Measurements from ENCODE around the gene VSTM4.
A peak's percentile ranks its signal among the peaks of the same experiment; 100 is the strongest.

VSTM4 gene

DNA sequence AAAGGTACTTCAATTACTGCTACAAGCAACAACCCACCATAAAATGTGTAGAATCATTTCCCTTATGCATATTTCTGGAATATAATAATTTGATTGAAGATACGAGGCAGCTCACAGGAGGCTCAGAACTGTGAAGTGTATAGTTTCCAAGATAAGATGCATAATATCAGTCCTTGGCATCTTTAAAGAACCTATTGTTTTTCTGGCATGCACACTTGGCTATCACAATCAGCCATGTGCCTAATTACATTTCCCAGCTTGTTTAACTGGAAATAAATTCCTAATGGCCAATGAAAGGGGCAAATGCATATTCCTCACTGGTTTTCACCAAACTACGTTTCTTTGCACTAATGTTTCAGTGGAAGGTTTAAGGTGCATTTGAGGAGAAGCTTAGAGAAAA, 92.3 kb downstream of the VSTM4 start:
- no peaks in the 10 kb centered on the region for H3K9me3 ChIP-seq (ENCODE audit: insufficient read depth, low read length)
- no peak overlapping the region for H2AFZ ChIP-seq (ENCODE audit: low read depth, low read length)
- H4K20me1 ChIP-seq (ENCODE audit: insufficient read depth, low read length), result no peaks in the 10 kb centered on the region
- no peak overlapping the region for H3K9ac ChIP-seq (ENCODE audit: low read length)
- no peak overlapping the region for H3K4me2 ChIP-seq (ENCODE audit: low read length)
- no peaks in the 10 kb centered on the region for H3K36me3 ChIP-seq (replicated peaks; ENCODE audit: low read depth, low read length)
- no peaks in the 10 kb centered on the region for H3K79me2 ChIP-seq (ENCODE audit: low read length)
- TF ChIP-seq, protein P1, sequence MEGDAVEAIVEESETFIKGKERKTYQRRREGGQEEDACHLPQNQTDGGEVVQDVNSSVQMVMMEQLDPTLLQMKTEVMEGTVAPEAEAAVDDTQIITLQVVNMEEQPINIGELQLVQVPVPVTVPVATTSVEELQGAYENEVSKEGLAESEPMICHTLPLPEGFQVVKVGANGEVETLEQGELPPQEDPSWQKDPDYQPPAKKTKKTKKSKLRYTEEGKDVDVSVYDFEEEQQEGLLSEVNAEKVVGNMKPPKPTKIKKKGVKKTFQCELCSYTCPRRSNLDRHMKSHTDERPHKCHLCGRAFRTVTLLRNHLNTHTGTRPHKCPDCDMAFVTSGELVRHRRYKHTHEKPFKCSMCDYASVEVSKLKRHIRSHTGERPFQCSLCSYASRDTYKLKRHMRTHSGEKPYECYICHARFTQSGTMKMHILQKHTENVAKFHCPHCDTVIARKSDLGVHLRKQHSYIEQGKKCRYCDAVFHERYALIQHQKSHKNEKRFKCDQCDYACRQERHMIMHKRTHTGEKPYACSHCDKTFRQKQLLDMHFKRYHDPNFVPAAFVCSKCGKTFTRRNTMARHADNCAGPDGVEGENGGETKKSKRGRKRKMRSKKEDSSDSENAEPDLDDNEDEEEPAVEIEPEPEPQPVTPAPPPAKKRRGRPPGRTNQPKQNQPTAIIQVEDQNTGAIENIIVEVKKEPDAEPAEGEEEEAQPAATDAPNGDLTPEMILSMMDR (IDR thresholded peaks at IDR 0.05; ENCODE audit: low read depth, low read length), result no peak
- TF ChIP-seq EZH2phosphoT487 (IDR thresholded peaks at IDR 0.05; ENCODE audit: low read depth), result no peak
- no peak overlapping the region for H3K4me3 ChIP-seq (ENCODE audit: low read length)
- H3K27ac ChIP-seq (ENCODE audit: low read length), result no peak overlapping the region
- no peaks in the 10 kb centered on the region for H3K27me3 ChIP-seq (ENCODE audit: low read depth, low read length)
- H3K4me1 ChIP-seq (ENCODE audit: low read length), result no peaks in the 10 kb centered on the region

DNA sequence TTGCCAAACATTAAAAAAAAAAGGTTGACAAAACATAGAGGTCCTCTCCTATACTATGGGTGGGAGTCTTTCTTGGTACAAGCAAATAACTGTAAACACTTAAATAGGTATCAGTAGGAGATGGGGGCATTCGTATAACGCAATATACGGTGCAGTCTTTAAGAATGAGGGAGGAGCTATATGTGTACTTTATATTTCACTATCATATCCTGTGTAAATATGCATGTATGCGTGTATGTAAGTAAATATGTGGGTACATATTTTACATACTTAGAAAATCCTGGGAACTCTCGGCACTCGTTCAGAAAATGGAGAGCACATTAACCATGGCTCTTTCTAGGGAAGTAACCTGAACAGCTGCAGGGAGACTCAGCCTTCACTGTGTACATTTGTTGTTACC, 93.6 kb downstream of the VSTM4 start:
- Histone ChIP-seq H2AFZ (ENCODE audit: low read depth, low read length) (no peak overlapping the region), H3K27ac (ENCODE audit: low read length) (no peak overlapping the region), H3K4me3 (ENCODE audit: low read length) (no peak overlapping the region), H3K9me3 (ENCODE audit: insufficient read depth, low read length) (no peaks in the 10 kb centered on the region), H3K4me2 (ENCODE audit: low read length) (no peak overlapping the region), H4K20me1 (ENCODE audit: insufficient read depth, low read length) (no peaks in the 10 kb centered on the region), H3K27me3 (ENCODE audit: low read depth, low read length) (no peaks in the 10 kb centered on the region), H3K9ac (ENCODE audit: low read length) (no peak overlapping the region), H3K79me2 (ENCODE audit: low read length) (no peaks in the 10 kb centered on the region), H3K4me1 (ENCODE audit: low read length) (no peaks in the 10 kb centered on the region), H3K36me3 (replicated peaks; ENCODE audit: low read depth, low read length) (no peaks in the 10 kb centered on the region)
- TF ChIP-seq, protein P1 (IDR thresholded peaks at IDR 0.05; ENCODE audit: low read depth, low read length), result no peak
- TF ChIP-seq EZH2phosphoT487 (IDR thresholded peaks at IDR 0.05; ENCODE audit: low read depth), result no peak

DNA sequence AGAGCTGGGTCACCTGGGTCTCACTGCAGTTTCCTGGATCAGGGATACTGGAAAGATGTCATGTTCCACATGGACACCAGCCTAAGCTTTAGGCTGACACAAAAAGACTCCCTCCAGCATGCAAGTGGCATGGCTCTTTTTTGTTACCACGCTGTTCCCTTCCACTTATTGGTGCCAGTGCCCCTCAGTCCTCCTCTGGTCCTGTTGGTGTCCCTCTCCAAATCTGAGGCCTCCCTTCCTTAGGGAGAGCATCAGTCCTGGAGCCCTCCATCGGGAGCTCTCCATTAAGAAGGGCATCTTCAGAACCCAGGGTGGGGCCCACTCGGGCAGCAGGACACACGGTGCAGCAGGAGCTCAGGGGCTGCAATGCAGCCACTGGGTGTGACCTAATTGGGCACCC, 99.6 kb downstream of the VSTM4 start:
- H4K20me1 ChIP-seq (ENCODE audit: insufficient read depth, low read length), result no peaks in the 10 kb centered on the region
- no peaks in the 10 kb centered on the region for H3K9me3 ChIP-seq (ENCODE audit: insufficient read depth, low read length)
- TF ChIP-seq, protein P1 (IDR thresholded peaks at IDR 0.05; ENCODE audit: low read depth, low read length), result no peak
- no peak for TF ChIP-seq EZH2phosphoT487 (IDR thresholded peaks at IDR 0.05; ENCODE audit: low read depth)
- no peak overlapping the region for H3K9ac ChIP-seq (ENCODE audit: low read length)
- no peaks in the 10 kb centered on the region for H3K36me3 ChIP-seq (replicated peaks; ENCODE audit: low read depth, low read length)
- peaks cover 13% of the 10 kb centered on the region for H3K4me1 ChIP-seq (ENCODE audit: low read length)
- no peaks in the 10 kb centered on the region for H3K27me3 ChIP-seq (ENCODE audit: low read depth, low read length)
- no peak overlapping the region for H2AFZ ChIP-seq (ENCODE audit: low read depth, low read length)
- H3K79me2 ChIP-seq (ENCODE audit: low read length), result no peaks in the 10 kb centered on the region
- no peak overlapping the region for H3K27ac ChIP-seq (ENCODE audit: low read length)
- H3K4me2 ChIP-seq (ENCODE audit: low read length), result no peak overlapping the region
- no peak overlapping the region for H3K4me3 ChIP-seq (ENCODE audit: low read length)

DNA sequence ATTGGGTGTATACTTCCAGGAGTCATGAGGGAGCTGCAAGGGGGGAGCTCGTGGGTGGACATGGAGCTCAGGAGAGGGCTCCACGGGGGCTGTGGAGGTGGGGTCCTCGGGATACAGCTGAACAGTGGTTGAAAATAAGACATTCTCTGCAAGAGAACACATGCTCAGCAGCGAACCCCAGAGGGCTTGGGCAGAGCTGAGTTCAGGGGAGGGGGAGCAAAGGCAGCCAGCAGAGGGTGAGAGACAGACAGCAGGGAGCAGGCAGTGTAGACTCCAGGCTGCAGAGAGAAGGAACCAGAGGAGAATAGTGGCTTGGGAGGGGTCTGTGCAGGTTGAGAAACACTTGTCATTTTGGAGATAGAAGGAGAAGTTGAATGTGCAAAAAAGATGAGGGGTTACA, 102.7 kb downstream of the VSTM4 start:
- Histone ChIP-seq H3K4me1 (ENCODE audit: low read length) (peaks cover 13% of the 10 kb centered on the region), H3K27me3 (ENCODE audit: low read depth, low read length) (no peaks in the 10 kb centered on the region), H3K36me3 (replicated peaks; ENCODE audit: low read depth, low read length) (no peaks in the 10 kb centered on the region), H3K9ac (ENCODE audit: low read length) (no peak overlapping the region), H3K9me3 (ENCODE audit: insufficient read depth, low read length) (no peaks in the 10 kb centered on the region), H4K20me1 (ENCODE audit: insufficient read depth, low read length) (no peaks in the 10 kb centered on the region), H2AFZ (ENCODE audit: low read depth, low read length) (no peak overlapping the region), H3K79me2 (ENCODE audit: low read length) (no peaks in the 10 kb centered on the region), H3K27ac (ENCODE audit: low read length) (no peak overlapping the region), H3K4me3 (ENCODE audit: low read length) (no peak overlapping the region), H3K4me2 (ENCODE audit: low read length) (peak overlapping the region; percentile 16)
- TF ChIP-seq, protein P1 (IDR thresholded peaks at IDR 0.05; ENCODE audit: low read depth, low read length), result peak; percentile 8; the same call in 1 of the 2 replicates
- no peak for TF ChIP-seq EZH2phosphoT487 (IDR thresholded peaks at IDR 0.05; ENCODE audit: low read depth)

Data from OCI-LY3 (cell line).